GM12878 (cell line): ENCODE measurements around the gene SMG9. TPM values are rescaled to one million over a fixed set of nuclear protein-coding genes. Genes with fewer than 3 reads are reported as not detected.

Source experiments
- ASH2L ChIP-seq: fragments of 300-600, 200-600 bp; sonication (generic); IDR thresholded peaks from 2 replicates; pipeline ENCODE4 v1.6.1; 2017; ENCODE audit warnings: low read depth, mild to moderate bottlenecking, borderline replicate concordance
- FOXM1 ChIP-seq: IDR thresholded peaks from 2 replicates; pipeline ENCODE4 v1.6.1; 2012; ENCODE audit warnings: low read depth, mild to moderate bottlenecking, inconsistent platforms, low read length, moderate library complexity
- KLF5 ChIP-seq: fragments of 450-650 bp; IDR thresholded peaks from 2 replicates; pipeline ENCODE4 v1.6.1; 2014; ENCODE audit warnings: mild to moderate bottlenecking; ENCODE audit not compliant: partially characterized antibody
- MAX ChIP-seq: IDR thresholded peaks from 2 replicates; pipeline ENCODE4 v1.6.1; 2012; ENCODE audit warnings: low read depth, low read length, improper control_type of control experiment
- NFIC ChIP-seq: IDR thresholded peaks from 2 replicates; pipeline ENCODE4 v1.6.1; 2012; ENCODE audit warnings: low read depth, mild to moderate bottlenecking, inconsistent platforms, low read length, moderate library complexity
- NKRF ChIP-seq: fragments of 450-650 bp; conservative IDR thresholded peaks from 2 replicates; pipeline ENCODE4 v1.6.1; 2017; ENCODE audit warnings: mild to moderate bottlenecking, moderate library complexity
- NR2C1 ChIP-seq: fragments of 450-650 bp; IDR thresholded peaks from 2 replicates; pipeline ENCODE4 v1.6.1; 2017; ENCODE audit warnings: antibody characterized with exemption, mild to moderate bottlenecking, moderate library complexity
- PAX5 ChIP-seq: IDR thresholded peaks from 2 replicates; pipeline ENCODE4 v1.6.1; 2011; ENCODE audit warnings: low read depth, low read length, borderline replicate concordance
- SPI1 ChIP-seq: IDR thresholded peaks from 2 replicates; pipeline ENCODE4 v1.6.1; 2011; ENCODE audit warnings: low read depth, mild to moderate bottlenecking, low read length, moderate library complexity, borderline replicate concordance; ENCODE audit not compliant: insufficient read depth
- WRNIP1 ChIP-seq: IDR thresholded peaks from 2 replicates; pipeline ENCODE4 v1.6.1; 2011; ENCODE audit warnings: low read depth, low read length, improper control_type of control experiment, borderline replicate concordance
- YBX1 ChIP-seq: fragments of 450-650 bp; IDR thresholded peaks from 2 replicates; pipeline ENCODE4 v1.6.1; 2016; ENCODE audit warnings: antibody characterized with exemption
- ZNF592 ChIP-seq: fragments of 450-650 bp; IDR thresholded peaks from 2 replicates; pipeline ENCODE4 v1.6.1; 2017; ENCODE audit warnings: mild to moderate bottlenecking, moderate library complexity
- ZNF687 ChIP-seq: fragments of 450-650 bp; IDR thresholded peaks from 2 replicates; pipeline ENCODE4 v1.6.1; 2017; ENCODE audit warnings: mild to moderate bottlenecking, moderate library complexity
- polyA plus RNA-seq, 11 experiments: library from polyadenylated mRNA; depleted of rRNA in 4 of 11; unstranded in 6 of 11; stranded (reverse) in 5 of 11; fragments of >200 nt; fragmentation: Nextera tagmentation in 4 of 11; fragmentation: Illumina TruSeq in 1 of 11; extraction: Ambion mirVana in 4 of 11; extraction: Trizol in 1 of 11; gene quantifications; 1 replicate in 1 of 11; 2 replicates in 10 of 11; pipeline versions ENCODE4 v1.2.1 to v1.2.3, GENCODE V29; 2011 to 2016; ENCODE audit warnings: inconsistent platforms in 2 of 11, missing spikeins in 2 of 11, low read depth in 1 of 11
- total RNA-seq, 4 experiments: library from RNA; depleted of rRNA in 3 of 4; stranded (reverse); fragments of >200 nt in 3 of 4; fragmentation: Illumina TruSeq in 1 of 4; extraction: Trizol in 1 of 4; gene quantifications; 2 replicates each; pipeline versions ENCODE4 v1.2.1 to v1.2.3, GENCODE V29; 2013 to 2021
- TF ChIP-seq, protein P1 (sequence below), 3 experiments: IDR thresholded peaks in 2 of 3; conservative IDR thresholded peaks in 1 of 3; 2 replicates each; pipeline ENCODE4 v1.5.1; 2011; ENCODE audit warnings: low read depth in 3 of 3, low read length in 3 of 3, mild to moderate bottlenecking in 3 of 3, control low read depth in 2 of 3, moderate library complexity in 2 of 3, inconsistent platforms in 1 of 3, mixed read lengths in 1 of 3; ENCODE audit not compliant: control insufficient read depth in 2 of 3, insufficient read depth in 1 of 3; ENCODE audit errors: extremely low read depth in 1 of 3

The SMG9 gene
- total and polyA plus RNA-seq, 10 of the 15 experiments (the other 5 are each of a cell fraction or from before 2014, with no cell fraction given): 0.69 to 52.2 (median 28.1) TPM

- TF ChIP-seq, protein P1, sequence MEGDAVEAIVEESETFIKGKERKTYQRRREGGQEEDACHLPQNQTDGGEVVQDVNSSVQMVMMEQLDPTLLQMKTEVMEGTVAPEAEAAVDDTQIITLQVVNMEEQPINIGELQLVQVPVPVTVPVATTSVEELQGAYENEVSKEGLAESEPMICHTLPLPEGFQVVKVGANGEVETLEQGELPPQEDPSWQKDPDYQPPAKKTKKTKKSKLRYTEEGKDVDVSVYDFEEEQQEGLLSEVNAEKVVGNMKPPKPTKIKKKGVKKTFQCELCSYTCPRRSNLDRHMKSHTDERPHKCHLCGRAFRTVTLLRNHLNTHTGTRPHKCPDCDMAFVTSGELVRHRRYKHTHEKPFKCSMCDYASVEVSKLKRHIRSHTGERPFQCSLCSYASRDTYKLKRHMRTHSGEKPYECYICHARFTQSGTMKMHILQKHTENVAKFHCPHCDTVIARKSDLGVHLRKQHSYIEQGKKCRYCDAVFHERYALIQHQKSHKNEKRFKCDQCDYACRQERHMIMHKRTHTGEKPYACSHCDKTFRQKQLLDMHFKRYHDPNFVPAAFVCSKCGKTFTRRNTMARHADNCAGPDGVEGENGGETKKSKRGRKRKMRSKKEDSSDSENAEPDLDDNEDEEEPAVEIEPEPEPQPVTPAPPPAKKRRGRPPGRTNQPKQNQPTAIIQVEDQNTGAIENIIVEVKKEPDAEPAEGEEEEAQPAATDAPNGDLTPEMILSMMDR (IDR thresholded peaks at IDR 0.05 in 2 of 3, conservative IDR thresholded peaks at IDR 0.05 in 1 of 3; ENCODE audit: control insufficient read depth in 2 of 3, extremely low read depth in 1 of 3, insufficient read depth in 1 of 3, low read depth in 3 of 3, low read length in 3 of 3): no peak
- TF ChIP-seq ASH2L (no peak), NR2C1 (no peak), MAX (no peak), WRNIP1 (no peak), FOXM1 (no peak), ZNF687 (no peak), NFIC (peak; percentile 84), PAX5 (peak; percentile 90; the same call in 1 of the 2 replicates), SPI1 (no peak), KLF5 (no peak), YBX1 (no peak), NKRF (no peak), ZNF592 (no peak)
These were observed 29.6 kb upstream of the SMG9 start (continued) for GRCh38 chr19:43784241-43784980.
